ENCODE data around the gene RBP5.

RBP5 gene

DNA sequence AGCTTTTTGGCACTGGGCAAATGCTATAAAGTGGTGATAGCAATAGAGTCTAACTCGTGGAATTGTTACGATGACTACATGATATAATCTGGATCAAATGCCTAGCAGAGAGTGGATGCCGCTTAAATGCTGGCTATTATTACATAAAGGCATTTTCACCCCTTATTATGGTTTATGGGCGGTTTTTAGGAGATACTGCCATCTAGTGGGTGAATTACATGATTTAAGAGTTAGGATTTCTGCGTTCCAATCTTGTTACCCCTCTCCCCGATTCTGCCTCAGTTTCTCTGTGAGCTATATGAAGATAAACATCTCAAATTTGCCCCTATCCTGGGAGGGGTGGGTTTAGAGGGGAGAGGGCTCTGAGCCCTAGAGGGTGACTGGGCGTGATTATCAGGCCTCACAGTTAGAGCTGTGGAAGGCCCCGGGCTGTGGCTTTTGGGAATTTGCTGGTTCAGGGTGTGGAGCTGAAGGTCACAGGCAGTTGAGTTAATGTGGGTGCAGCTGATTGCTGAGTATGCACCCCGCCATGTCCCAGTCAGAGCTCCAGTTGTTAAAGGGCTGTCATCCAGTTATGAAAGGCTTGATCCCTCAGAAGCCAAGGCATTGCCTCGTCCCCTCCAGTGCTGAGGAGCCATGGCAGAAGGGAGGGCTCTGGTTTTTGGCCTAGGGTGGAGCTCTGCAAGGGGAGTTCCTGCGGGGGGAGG is 15.9 kb upstream of the RBP5 start:
- peak; percentile 19 for DNase-seq

GRCh38 chr12:7143564-7143963 is 14.9 kb upstream of the RBP5 start:
- no peak for DNase-seq

DNA sequence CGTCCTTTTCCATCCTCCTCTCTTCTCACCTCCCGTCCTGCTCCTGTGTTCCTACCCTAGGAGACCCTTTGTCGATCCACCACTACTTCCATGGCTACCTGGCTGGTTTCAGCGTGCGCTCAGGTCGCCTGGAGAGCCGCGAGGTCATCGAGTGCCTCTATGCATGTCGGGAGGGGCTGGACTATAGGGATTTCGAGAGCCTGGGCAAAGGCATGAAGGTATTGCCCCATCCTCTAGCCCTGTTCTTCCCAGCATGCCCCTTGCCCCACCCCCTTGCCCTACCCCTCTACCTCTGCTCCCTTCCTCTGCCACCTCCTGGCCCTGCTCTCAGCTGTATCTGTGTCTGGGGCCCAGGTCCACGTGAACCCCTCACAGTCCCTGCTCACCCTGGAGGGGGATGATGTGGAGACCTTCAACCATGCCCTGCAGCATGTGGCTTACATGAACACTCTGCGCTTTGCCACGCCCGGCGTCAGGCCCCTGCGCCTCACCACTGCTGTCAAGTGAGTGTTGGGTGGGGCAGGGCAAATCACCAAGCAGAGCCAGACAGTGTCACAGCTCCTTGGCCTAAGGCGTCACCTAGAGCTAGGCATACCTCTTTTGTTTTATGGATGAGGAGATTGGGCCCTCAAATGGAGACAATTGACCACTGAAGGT is 14.2 kb upstream of the RBP5 start:
- DNase-seq, result no peak

DNA sequence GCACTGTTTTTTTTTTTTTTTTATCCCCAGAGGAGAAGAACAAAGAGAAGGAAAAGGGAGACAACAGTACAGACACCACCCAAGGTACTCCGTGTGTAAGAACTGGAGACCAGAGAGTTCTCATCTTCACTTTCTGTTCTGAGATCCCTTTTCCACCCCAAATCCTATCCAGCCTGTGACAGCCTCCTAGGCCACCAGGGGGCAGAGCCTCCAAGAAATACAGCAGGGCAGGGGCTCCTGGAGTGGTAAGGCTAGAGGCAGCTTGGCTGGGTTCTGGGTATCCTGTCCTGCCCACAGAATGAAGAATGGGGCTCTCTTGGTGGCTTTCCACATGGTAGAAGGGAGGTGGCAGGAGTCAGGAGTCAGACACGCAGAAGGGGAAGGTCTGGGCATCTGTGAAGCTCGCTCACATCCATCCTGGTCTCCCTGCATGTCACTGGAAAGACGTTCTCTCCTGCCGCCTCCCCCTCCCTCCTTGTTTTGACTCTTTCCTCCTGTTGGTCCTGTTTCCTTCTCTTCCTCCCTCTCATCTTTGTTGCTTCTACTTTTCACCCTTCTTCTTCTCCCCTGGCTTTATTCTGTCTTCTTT is 13.5 kb upstream of the RBP5 start:
- no peak for DNase-seq

DNA sequence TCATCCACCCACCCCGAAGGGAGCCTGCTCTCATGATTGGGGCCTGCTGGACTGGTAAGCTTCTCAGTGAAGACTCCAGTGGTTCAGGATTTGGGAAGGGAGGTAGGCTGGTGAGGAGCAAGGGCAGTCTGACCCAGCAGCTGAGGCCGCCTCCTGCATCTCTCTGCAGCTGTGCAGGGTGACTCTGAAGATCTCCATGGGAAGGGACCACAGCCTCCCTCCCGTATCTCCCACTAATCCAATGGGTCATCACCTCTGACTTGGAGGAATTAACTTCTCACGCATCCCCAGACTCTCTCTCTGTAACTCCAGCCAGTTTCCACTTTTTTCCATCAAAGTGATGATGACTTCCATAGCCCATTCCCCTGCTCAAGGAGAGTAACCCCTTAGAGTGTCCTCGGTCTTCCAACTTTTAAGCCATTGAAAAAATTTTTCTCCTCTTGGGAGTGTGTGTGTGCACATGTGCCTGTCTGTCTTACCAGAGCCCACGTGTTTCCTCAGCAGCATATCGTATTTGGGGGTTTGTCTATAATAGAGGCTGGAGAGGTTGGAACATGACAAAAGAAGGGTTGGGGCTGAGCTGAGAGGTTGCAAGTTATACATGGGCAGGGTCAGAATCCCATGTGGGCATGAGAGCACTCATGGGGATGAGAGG is 12.8 kb upstream of the RBP5 start:
- DNase-seq, result no peak

GRCh38 chr12:7139200-7139599 is 10.5 kb upstream of the RBP5 start:
- DNase-seq, result no peak

GRCh38 chr12:7137908-7138307 is 9.2 kb upstream of the RBP5 start:
- DNase-seq, result no peak

GRCh38 chr12:7136676-7137075 is 8.0 kb upstream of the RBP5 start:
- DNase-seq, result no peak

DNA sequence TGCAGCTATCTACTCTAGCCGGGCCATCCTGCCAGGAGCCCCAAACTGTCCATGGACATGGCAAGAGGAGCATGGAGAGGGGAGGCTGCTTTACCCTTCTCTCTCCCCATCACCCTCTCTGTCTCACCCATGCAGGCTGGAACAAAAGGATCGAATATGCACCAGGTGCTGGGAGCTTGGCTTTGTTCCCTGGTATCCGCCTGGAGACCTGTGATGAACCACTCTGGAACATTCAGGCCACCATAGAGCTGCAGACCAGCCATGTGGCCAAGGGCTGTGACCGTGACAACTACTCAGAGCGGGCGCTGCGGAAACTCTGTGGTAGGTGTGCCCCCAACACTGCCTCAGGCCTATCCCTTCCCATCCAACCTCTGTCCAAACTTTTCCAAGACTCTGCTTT is 7.4 kb upstream of the RBP5 start:
- no peak for DNase-seq

DNA sequence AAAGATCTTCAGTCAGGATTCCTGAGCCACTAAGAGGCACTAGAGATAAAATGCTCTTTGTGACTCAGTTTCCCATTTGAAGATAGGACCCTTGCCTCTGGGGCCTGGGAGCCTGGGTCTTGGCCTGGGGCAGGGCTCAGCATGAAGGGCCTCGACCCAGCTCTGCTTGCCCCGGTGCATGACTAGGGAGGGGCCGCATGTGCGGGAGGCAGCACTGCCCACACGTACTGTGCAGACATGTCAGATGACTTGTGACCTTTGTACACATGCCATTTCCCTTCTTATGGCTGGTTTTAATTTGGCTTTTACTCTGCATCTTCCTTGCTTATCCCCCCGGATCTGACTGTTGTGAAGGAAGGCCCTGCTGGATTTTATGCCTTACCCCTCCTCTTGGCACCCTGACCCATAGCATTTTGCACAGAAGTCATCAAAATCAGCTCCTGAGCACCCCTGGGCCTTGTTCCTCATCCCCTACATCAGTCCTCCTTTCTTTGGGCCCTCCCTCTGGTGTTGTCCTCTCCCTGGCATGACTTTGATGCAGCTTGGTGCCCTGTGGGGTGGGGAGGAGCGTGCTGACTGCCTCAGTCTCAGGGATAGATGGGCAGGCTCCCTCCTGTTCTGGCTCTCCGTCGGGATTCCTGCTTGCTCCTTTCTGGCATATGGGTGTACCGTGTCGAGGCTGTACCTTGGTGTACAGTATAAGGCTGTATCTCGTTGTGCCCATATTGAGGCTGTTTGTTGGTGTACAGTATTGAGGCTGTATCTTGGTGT is 5.9 kb upstream of the RBP5 start:
- no peak for DNase-seq

DNA sequence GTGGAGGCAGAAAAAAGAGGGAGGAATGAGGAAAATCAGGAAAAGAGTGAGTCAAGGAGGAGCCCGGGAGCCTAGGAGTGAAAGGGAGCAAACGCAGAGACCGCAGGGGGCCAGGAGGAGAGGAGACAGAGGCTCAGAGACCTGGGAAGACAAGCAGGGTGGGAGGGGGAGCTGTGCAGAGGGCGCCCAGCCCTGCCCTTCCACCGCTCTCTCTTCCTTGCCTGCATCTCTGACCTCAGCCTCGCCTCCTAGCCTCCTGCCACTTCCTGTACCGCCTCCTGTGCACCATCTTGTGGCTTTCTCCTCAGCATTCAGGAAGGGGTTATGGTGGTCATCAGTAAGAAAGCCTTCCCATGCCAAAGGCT is 2.8 kb upstream of the RBP5 start:
- no peak for DNase-seq

GRCh38 chr12:7130701-7131501 is 2.2 kb upstream of the RBP5 start:
- no peak for DNase-seq

DNA sequence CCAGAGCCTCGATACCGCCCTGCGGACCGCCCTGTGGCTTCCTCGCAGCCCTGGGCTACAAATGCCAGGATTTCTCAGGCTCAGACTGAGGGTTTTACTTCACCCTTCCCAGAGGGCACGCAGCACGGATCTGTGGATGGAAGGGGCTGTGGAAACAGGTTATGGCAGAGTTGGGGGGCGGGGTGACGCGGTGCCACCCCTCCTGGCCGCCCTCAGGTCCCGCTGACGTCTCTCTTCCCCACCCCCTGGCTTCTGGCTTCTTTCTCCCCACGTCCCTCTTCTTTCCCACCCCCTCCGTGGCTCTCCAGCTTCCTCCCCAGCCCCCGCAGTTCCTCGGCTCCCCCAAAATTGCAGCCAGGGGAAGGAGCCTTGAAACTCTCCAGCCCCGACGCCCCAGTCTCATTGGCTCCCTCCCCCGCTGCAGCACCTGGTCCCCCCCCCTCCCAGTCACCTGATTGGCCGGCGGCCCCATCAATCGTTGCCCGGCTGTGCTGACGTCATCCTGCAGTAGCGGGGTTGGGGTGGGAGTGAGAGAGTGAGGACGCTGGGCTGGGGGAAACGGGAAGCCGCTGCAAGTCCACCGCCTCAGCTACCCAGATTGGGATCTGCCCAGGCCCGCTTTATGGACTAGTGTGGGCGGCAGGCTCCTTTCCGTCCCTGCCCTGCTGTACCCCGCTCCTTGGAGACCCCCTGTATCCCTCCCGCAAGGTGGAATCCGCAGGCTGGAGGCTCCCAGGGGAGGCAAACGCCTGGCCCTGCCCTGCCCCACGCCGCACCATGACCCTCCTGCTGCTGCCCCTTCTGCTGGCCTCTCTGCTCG is 1.4 kb upstream of the RBP5 start, which contains the start of gene CLSTN3:
Gene CLSTN3 (plus strand): TSS at position 500 of the 820 bp plus-strand sequence. CDS start 278 bp downstream, at position 778.
- peak; percentile 64 for DNase-seq

DNA sequence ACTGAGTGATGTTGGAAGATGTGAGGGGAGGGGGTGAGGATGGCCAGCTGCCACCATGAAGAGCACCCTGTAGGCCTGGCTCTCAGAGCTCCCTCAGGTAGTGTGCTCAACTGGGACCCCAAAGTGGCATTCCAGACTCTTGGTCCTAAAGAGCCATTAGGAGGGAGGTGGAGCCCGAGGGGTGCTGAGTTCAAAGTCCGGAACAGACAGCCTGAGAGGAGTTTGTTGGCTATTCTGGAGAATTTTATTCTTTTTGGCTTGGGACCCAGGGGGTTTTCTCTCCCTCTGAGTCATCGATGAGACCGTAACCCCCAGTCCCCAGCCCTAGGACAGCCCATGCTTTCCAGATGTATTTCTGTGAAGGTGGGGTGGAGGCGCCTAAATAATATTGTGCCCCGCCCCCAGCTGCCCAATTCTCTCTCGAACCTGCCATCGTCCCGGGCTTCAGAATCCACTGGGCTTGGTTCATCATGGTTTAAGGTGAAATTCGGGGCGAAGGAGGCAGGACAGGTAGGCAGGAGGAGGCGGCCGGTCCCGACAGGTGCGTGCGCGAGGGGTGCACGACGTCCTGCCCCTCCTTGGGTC is 690 bp upstream of the RBP5 start:
- DNase-seq, result no peak

DNA sequence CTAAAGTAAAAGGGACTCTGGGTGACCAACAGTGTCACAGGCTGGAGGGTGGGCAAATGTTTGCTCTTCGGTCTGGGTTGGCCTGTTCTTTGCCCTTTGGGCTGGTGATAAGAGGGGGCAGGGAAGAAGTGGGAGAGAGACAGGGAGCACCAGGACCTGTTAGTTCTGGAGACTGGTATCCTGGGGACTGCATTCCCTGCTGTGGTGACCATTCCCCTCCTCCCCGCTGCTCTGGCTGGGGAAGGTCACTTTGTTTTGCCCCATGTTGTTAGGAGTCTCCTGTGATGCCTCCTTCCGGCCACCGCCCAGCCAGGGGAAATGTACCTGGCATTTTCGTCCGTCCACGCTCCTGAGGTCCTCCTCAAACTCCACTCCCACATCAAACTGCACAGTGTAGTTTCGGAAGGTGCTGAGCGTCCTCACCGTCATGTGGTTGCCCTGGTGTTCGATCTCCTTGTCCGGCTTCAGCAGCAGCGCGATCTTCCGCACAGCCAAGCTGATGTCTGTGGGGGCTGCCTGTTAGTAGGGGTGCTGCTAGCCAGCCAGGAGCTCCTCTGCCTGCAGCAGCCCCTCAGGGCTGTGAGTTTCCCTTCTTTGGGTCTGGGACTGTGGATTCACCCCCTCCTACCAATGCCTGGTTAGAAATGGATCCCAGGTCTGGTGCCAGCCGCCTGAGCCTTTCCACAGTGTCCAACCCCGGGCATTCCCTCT is 618 bp downstream of the RBP5 start:
- DNase-seq, result no peak

DNA sequence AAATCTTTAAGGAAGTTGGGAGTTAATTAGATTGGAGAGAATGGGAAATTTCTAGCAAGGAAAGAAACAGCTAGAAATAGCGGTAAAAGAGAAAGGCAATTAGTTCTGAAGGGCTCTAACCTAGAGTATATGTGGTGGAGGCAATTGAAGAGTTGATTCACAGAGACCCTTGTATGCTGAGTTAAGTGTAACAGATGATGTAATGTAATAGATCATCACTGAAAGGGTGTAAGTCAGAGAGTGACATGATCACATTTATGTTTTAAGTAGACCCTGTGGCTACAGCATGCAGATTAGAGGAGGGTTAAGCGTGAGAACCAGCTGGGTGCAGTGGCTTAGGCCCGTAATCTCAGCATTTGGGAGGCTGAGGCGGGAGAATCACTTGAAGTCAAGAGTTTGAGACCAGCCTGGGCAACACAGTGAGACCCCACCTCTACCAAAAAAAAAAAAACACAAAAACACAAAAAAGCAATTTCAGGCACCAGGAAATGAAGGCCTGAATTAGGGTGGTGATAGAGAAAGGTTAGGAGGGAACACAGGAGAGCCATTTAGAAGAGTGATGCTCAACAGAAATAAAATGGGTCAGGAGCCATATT is 3.0 kb downstream of the RBP5 start:
- DNase-seq, result no peak

DNA sequence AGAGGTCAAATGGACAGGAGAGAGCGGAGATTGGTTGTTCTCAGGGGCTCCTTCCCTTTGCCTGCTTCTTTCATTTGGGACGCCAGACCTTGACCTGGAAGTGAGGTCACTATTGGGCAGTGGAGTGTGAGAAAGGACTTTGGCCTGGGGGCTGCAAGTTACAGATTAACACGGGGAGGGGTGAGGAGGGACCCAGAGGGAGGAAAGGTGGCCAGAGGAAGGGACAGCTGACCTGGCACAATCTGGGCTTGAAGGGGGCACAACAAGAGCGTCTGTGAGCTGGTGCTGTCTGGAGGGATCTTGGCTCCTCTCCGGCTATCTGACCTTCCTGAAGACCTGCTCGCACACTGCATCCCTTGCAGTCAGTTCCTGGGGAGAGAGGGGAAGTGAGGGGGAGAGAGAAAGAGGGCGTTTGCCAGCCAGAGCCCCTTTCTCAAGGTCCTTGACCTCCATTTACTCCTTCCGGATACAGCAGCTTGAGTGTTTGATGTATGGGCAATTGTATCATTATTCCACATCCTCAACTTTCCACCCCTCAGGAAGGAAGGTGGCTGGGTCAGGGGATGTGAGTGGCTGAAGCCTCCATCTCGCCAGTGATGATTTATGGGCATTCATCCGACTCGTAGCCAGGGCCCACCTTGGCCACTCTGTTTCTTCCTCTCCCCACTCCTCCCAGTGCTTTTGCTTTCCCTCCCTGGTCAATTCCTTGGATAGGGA is 4.7 kb downstream of the RBP5 start:
- DNase-seq, result no peak

- no peak for DNase-seq
Measured at GRCh38 chr12:7122811-7123769, 5.6 kb downstream of the RBP5 start.
